ENCODE data around the gene PRMT7.

The PRMT7 gene

DNA sequence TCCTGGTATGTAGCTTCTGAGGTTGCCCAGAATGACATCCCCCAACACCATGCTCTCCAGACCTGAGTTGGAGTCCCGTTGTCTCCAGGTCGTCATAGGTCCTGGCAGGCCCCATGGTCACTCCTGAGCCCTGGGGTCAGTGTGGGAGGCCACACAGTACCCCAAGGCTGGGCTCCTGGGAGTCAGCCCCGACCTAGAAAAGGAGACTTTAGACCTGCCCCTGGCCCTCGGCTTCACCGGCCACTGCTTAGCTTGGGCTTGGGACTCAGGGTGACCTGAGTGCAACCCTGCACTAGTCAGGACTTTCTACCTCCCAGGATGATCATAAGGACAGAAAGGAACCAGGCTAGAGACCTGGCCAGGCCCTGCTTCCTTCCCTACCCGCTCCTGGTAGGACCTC lies 65.8 kb downstream of the PRMT7 start:
- Histone ChIP-seq H3F3A (ENCODE audit: insufficient read depth) (no peaks in the 10 kb centered on the region), H3K9me2 (replicated peaks; ENCODE audit: insufficient read depth, low read length) (no peaks in the 10 kb centered on the region), H3K4me2 (ENCODE audit: low read depth, low read length, poor library complexity, severe bottlenecking) (no peak overlapping the region), H3K9ac (ENCODE audit: low read length) (no peak overlapping the region), H3K9me3 (ENCODE audit: insufficient read depth, low read length) (no peaks in the 10 kb centered on the region), H2AFZ (ENCODE audit: low read depth, low read length, severe bottlenecking) (no peak overlapping the region), H3K36me3 (ENCODE audit: low read length) (no peaks in the 10 kb centered on the region), H4K20me1 (ENCODE audit: low read depth, low read length) (no peaks in the 10 kb centered on the region), H3K4me3 (ENCODE audit: insufficient read depth, low read length, poor library complexity, severe bottlenecking) (no peak overlapping the region), H3K27me3 (ENCODE audit: low read length) (no peaks in the 10 kb centered on the region), H3K79me2 (ENCODE audit: insufficient read depth, low read length) (no peaks in the 10 kb centered on the region), H3K27ac (ENCODE audit: low read depth, low read length) (no peak overlapping the region)
- TF ChIP-seq, protein P1, sequence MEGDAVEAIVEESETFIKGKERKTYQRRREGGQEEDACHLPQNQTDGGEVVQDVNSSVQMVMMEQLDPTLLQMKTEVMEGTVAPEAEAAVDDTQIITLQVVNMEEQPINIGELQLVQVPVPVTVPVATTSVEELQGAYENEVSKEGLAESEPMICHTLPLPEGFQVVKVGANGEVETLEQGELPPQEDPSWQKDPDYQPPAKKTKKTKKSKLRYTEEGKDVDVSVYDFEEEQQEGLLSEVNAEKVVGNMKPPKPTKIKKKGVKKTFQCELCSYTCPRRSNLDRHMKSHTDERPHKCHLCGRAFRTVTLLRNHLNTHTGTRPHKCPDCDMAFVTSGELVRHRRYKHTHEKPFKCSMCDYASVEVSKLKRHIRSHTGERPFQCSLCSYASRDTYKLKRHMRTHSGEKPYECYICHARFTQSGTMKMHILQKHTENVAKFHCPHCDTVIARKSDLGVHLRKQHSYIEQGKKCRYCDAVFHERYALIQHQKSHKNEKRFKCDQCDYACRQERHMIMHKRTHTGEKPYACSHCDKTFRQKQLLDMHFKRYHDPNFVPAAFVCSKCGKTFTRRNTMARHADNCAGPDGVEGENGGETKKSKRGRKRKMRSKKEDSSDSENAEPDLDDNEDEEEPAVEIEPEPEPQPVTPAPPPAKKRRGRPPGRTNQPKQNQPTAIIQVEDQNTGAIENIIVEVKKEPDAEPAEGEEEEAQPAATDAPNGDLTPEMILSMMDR (IDR thresholded peaks at IDR 0.05; ENCODE audit: insufficient read depth, low read length, poor library complexity, severe bottlenecking) = no peak
- TF ChIP-seq EZH2phosphoT487 (conservative IDR thresholded peaks at IDR 0.05; ENCODE audit: low read length) = no peak

GRCh38 chr16:68377221-68377620 lies 66.4 kb downstream of the PRMT7 start:
- Histone ChIP-seq H3K4me3 (ENCODE audit: insufficient read depth, low read length, poor library complexity, severe bottlenecking) (no peak overlapping the region), H4K20me1 (ENCODE audit: low read depth, low read length) (no peaks in the 10 kb centered on the region), H3K9me2 (replicated peaks; ENCODE audit: insufficient read depth, low read length) (no peaks in the 10 kb centered on the region), H3K79me2 (ENCODE audit: insufficient read depth, low read length) (no peaks in the 10 kb centered on the region), H2AFZ (ENCODE audit: low read depth, low read length, severe bottlenecking) (no peak overlapping the region), H3F3A (ENCODE audit: insufficient read depth) (no peaks in the 10 kb centered on the region), H3K9me3 (ENCODE audit: insufficient read depth, low read length) (no peaks in the 10 kb centered on the region), H3K4me2 (ENCODE audit: low read depth, low read length, poor library complexity, severe bottlenecking) (no peak overlapping the region), H3K27me3 (ENCODE audit: low read length) (no peaks in the 10 kb centered on the region), H3K36me3 (ENCODE audit: low read length) (no peaks in the 10 kb centered on the region), H3K27ac (ENCODE audit: low read depth, low read length) (no peak overlapping the region), H3K9ac (ENCODE audit: low read length) (no peak overlapping the region)
- TF ChIP-seq, protein P1 (IDR thresholded peaks at IDR 0.05; ENCODE audit: insufficient read depth, low read length, poor library complexity, severe bottlenecking) = no peak
- no peak for TF ChIP-seq EZH2phosphoT487 (conservative IDR thresholded peaks at IDR 0.05; ENCODE audit: low read length)

GRCh38 chr16:68377667-68378393 lies 67.0 kb downstream of the PRMT7 start:
- Histone ChIP-seq H3K9ac (ENCODE audit: low read length) (no peak overlapping the region), H3K27ac (ENCODE audit: low read depth, low read length) (no peak overlapping the region), H3K79me2 (ENCODE audit: insufficient read depth, low read length) (no peaks in the 10 kb centered on the region), H2AFZ (ENCODE audit: low read depth, low read length, severe bottlenecking) (no peak overlapping the region), H3K9me3 (ENCODE audit: insufficient read depth, low read length) (no peaks in the 10 kb centered on the region), H3K4me2 (ENCODE audit: low read depth, low read length, poor library complexity, severe bottlenecking) (no peak overlapping the region), H3K36me3 (ENCODE audit: low read length) (no peaks in the 10 kb centered on the region), H3K27me3 (ENCODE audit: low read length) (no peaks in the 10 kb centered on the region), H3K4me3 (ENCODE audit: insufficient read depth, low read length, poor library complexity, severe bottlenecking) (no peak overlapping the region), H3F3A (ENCODE audit: insufficient read depth) (no peaks in the 10 kb centered on the region), H4K20me1 (ENCODE audit: low read depth, low read length) (no peaks in the 10 kb centered on the region), H3K9me2 (replicated peaks; ENCODE audit: insufficient read depth, low read length) (no peaks in the 10 kb centered on the region)
- no peak for TF ChIP-seq EZH2phosphoT487 (conservative IDR thresholded peaks at IDR 0.05; ENCODE audit: low read length)
- TF ChIP-seq, protein P1 (IDR thresholded peaks at IDR 0.05; ENCODE audit: insufficient read depth, low read length, poor library complexity, severe bottlenecking) = no peak
